Right lobe of liver (tissue), 4 donors: Measurements from ENCODE around the gene PDLIM3.

ENCODE experiments used
- POLR2A ChIP-seq: fragments of 450-650 bp; IDR thresholded peaks from one replicate; pipeline ENCODE4 v1.6.1; 2017; ENCODE audit warnings: antibody characterized with exemption, mild to moderate bottlenecking
- TF ChIP-seq, protein P1 (sequence below), 4 donors: fragments of 200-600 bp in 3 of 4; fragments of 450-650 bp in 1 of 4; IDR thresholded peaks; one replicate each; pipeline versions ENCODE4 v1.5.1 to v1.8.0; 2016 to 2022; ENCODE audit warnings: antibody characterized with exemption in 4 of 4, mild to moderate bottlenecking in 2 of 4
- donor health status: DM: no; HTN: no; CAD: no.
- donor health status: DM: no; HTN: no; CAD: no.
- donor health status: DM: no; HTN: yes; CAD: no.

DNA sequence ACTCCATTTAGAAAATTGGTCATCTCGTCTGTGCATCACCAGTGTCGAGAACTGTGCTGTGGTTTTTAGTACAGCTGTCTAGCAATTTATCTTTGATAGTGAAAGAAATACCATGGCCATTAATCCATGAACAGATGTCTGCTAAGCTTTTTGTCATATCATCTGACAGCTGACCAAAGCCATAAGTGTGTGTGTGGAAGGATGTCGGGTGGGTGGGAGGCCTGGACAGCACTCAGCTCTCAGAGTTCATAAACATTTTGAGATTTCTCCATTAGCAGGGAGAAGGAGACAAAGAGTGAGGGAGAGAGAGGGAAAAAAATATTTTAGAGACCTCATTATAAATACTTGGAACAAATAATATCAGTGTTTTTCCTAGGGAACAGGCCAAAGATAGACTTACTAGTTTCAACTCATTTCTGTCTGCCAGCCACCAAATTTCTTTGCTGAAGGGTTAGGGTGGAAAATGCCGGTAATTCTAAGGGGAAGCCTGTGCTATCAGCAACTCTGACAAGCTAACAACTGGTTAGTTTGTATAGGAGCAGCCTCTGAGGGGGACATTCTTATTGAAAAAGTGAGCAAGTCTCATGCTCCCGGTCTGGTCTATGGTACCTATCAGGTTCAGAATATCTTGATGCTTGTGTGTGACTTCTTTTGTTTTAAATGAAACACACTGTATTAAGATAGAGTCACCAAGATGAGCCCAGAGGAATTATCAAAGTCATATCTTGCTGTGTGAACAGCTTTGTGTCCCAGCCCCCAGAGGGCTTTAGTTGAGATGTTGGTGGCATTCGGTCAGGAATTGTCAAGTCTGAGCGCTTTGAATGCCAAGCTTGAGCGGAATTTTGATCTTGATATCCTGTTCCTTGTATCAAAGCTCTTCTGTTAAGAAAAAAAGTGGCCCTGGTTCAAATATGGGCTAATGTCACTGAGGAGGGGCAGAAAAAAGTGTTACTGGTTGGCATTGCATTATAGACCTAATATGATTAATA, 41.9 kb upstream of the PDLIM3 start:
- TF ChIP-seq POLR2A, result no peak
- TF ChIP-seq, protein P1, sequence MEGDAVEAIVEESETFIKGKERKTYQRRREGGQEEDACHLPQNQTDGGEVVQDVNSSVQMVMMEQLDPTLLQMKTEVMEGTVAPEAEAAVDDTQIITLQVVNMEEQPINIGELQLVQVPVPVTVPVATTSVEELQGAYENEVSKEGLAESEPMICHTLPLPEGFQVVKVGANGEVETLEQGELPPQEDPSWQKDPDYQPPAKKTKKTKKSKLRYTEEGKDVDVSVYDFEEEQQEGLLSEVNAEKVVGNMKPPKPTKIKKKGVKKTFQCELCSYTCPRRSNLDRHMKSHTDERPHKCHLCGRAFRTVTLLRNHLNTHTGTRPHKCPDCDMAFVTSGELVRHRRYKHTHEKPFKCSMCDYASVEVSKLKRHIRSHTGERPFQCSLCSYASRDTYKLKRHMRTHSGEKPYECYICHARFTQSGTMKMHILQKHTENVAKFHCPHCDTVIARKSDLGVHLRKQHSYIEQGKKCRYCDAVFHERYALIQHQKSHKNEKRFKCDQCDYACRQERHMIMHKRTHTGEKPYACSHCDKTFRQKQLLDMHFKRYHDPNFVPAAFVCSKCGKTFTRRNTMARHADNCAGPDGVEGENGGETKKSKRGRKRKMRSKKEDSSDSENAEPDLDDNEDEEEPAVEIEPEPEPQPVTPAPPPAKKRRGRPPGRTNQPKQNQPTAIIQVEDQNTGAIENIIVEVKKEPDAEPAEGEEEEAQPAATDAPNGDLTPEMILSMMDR (IDR thresholded peaks at IDR 0.05), result no peak
